BE2C (cell line): Measurements from ENCODE around the gene RNF2.

Experiments used
- DNase-seq: peaks from one replicate; pipeline ENCODE4 v3.0.0-alpha.2; 2020
- H3K27me3 ChIP-seq: fragments of 250-450 bp; sonication (Bioruptor Pico); 2 replicates; pipeline ENCODE4 v1.5.1; 2020; ENCODE audit warnings: mild to moderate bottlenecking
- H3K36me3 ChIP-seq: fragments of 250-450 bp; sonication (Bioruptor Pico); 2 replicates; pipeline ENCODE4 v1.5.1; 2020; ENCODE audit warnings: mild to moderate bottlenecking
- H3K4me1 ChIP-seq: fragments of 250-450 bp; sonication (Bioruptor Pico); 2 replicates; pipeline ENCODE4 v1.5.1; 2020
- H3K4me3 ChIP-seq: 2 replicates; pipeline ENCODE4 v1.5.1; 2011; ENCODE audit warnings: low read depth, low read length
- H3K9me3 ChIP-seq: fragments of 250-450 bp; sonication (Bioruptor Pico); 2 replicates; pipeline ENCODE4 v1.5.1; 2020
- TF ChIP-seq, protein P1 (sequence below): IDR thresholded peaks from 2 replicates; pipeline ENCODE4 v1.5.1; 2012; ENCODE audit warnings: mild to moderate bottlenecking, low read depth, low read length

The RNF2 gene

GRCh38 chr1:185016880-185017279 is 28.5 kb upstream of the RNF2 start:
- no peaks in the 10 kb centered on the region for H3K9me3 ChIP-seq
- TF ChIP-seq, protein P1, sequence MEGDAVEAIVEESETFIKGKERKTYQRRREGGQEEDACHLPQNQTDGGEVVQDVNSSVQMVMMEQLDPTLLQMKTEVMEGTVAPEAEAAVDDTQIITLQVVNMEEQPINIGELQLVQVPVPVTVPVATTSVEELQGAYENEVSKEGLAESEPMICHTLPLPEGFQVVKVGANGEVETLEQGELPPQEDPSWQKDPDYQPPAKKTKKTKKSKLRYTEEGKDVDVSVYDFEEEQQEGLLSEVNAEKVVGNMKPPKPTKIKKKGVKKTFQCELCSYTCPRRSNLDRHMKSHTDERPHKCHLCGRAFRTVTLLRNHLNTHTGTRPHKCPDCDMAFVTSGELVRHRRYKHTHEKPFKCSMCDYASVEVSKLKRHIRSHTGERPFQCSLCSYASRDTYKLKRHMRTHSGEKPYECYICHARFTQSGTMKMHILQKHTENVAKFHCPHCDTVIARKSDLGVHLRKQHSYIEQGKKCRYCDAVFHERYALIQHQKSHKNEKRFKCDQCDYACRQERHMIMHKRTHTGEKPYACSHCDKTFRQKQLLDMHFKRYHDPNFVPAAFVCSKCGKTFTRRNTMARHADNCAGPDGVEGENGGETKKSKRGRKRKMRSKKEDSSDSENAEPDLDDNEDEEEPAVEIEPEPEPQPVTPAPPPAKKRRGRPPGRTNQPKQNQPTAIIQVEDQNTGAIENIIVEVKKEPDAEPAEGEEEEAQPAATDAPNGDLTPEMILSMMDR, result no peak
- H3K36me3 ChIP-seq, result no peaks in the 10 kb centered on the region
- no peaks in the 10 kb centered on the region for H3K27me3 ChIP-seq
- no peaks in the 10 kb centered on the region for H3K4me1 ChIP-seq
- DNase-seq, result no peak
- no peak overlapping the region for H3K4me3 ChIP-seq

DNA sequence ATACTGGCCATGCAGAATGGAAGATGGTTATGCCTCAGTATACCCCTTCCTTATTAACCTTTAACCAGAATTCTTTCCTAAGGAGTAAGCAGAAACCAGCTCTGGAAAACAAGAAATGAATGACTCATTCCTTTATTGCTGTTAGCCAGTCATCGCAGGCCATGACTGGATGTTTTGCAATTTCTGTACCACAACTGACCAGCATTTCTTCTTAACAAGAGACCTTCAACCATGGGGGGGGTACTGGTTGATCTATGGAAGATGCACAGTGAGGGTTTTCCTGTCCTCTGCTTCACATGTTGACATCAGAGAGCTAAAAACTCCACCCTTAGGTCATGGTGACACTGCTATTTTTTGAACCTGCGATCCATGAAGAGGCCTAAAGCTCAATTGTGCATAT is 28.0 kb upstream of the RNF2 start:
- TF ChIP-seq, protein P1, result no peak
- no peaks in the 10 kb centered on the region for H3K36me3 ChIP-seq

GRCh38 chr1:185017966-185018365 is 27.4 kb upstream of the RNF2 start:
- H3K4me1 ChIP-seq, result no peaks in the 10 kb centered on the region
- no peaks in the 10 kb centered on the region for H3K27me3 ChIP-seq
- H3K9me3 ChIP-seq, result no peaks in the 10 kb centered on the region
- no peaks in the 10 kb centered on the region for H3K36me3 ChIP-seq
- no peak for DNase-seq
- H3K4me3 ChIP-seq, result no peak overlapping the region
- TF ChIP-seq, protein P1, result no peak

More for the DNA sequence above, 28.0 kb upstream of the RNF2 start:
- Histone ChIP-seq H3K27me3 (no peaks in the 10 kb centered on the region), H3K9me3 (no peaks in the 10 kb centered on the region), H3K4me3 (no peak overlapping the region), H3K4me1 (no peaks in the 10 kb centered on the region)
- no peak for DNase-seq

DNA sequence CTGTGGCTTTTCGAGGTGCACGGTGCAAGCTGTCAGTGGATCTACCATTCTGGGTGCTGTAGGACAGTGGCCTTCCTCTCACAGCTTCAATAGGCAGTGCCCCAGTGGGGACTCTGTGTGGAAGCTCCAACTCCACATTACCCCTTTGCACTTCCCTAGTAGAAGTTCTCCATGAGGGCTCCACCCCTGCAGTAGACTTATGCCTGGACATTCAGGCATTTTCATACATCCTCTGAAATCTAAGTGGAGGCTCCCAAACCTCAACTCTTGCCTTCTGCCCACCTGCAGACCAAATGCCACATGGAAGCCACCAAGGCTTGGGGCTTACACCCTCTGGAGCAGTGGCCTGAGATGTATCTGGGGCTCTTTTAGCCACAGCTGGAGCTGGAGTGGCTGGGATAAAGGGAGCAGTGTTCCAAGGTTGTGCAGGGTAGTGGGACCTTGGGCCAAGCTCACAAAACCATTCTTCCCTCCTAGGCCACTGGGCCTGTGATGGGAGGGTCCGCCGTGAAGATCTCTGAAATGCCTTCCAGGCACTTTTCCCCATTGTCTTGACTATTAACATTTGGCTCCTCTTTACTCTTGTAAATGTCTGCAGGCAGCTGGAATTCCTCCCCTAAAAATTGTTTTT is 18.0 kb upstream of the RNF2 start:
- no peaks in the 10 kb centered on the region for H3K4me1 ChIP-seq
- H3K36me3 ChIP-seq, result no peaks in the 10 kb centered on the region
- no peaks in the 10 kb centered on the region; the same call in 1 of the 2 replicates for H3K27me3 ChIP-seq
- TF ChIP-seq, protein P1, result no peak
- no peak for DNase-seq
- H3K9me3 ChIP-seq, result no peaks in the 10 kb centered on the region
- no peak overlapping the region for H3K4me3 ChIP-seq

GRCh38 chr1:185033686-185034085 is 11.7 kb upstream of the RNF2 start:
- Histone ChIP-seq H3K4me3 (no peak overlapping the region), H3K4me1 (no peaks in the 10 kb centered on the region), H3K27me3 (no peaks in the 10 kb centered on the region; the same call in 1 of the 2 replicates), H3K36me3 (no peaks in the 10 kb centered on the region), H3K9me3 (no peaks in the 10 kb centered on the region)
- no peak for DNase-seq
- TF ChIP-seq, protein P1, result no peak

DNA sequence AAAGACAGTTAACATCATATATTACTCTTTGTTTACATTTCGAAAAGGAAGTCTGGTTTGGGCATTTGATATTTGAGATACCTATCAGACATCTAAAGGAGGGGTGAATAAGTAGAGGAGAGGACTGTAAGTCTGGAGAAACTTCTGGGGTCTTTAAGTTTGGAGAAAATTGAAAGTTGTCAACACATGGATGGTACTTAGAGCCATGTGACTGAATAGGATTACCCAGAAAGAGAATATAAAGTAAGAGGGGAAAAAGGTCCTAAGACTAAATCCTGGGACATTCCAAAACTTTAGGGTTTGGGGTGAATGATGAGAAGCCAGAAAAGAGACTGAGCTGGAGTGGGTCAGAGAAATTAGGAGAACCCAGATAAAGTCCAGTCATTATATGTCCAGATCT is 10.1 kb upstream of the RNF2 start:
- Histone ChIP-seq H3K4me3 (no peak overlapping the region), H3K4me1 (no peaks in the 10 kb centered on the region), H3K27me3 (no peaks in the 10 kb centered on the region; the same call in 1 of the 2 replicates), H3K36me3 (no peaks in the 10 kb centered on the region), H3K9me3 (no peaks in the 10 kb centered on the region)
- TF ChIP-seq, protein P1, result no peak
- DNase-seq, result no peak
